GM19025 (cell line): Measurements from ENCODE around the gene TMEM182.

ENCODE experiments used
- ATAC-seq: cut with Tn5 transposase; IDR thresholded peaks from one replicate; pipeline ENCODE4 v1.9.1; 2021; ENCODE audit warnings: mild to moderate bottlenecking, low read depth, moderate library complexity; ENCODE audit not compliant: unreplicated experiment

The TMEM182 gene

DNA sequence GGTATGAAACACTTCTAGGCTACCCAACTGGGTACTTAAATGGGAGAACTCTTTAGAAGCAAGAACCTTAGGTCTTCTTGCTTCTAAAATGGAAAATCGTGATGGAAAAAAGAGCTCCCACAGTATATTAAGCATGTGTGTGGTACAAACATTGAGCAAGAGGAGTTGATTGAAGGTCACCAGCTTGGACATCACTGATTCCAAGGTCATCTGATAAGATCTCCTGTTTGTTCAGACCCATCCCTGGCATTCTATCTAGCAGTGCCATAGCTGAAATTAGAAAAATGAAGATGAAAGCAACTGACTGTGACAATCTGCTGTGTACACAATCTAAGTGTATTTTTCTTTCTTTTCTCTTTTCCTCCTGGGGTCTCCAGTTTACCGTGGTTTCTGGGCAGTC lies 35.7 kb downstream of the TMEM182 start:
- no peak for ATAC-seq

GRCh38 chr2:102798181-102798580 lies 36.4 kb downstream of the TMEM182 start:
- ATAC-seq: no peak

GRCh38 chr2:102801098-102801718 lies 39.4 kb downstream of the TMEM182 start:
- no peak for ATAC-seq

- no peak for ATAC-seq
Measured at GRCh38 chr2:102801858-102802699, 40.2 kb downstream of the TMEM182 start.

GRCh38 chr2:102803041-102803896 lies 41.4 kb downstream of the TMEM182 start:
- no peak for ATAC-seq

- no peak for ATAC-seq
Measured at GRCh38 chr2:102803897-102804217, 42.0 kb downstream of the TMEM182 start.

GRCh38 chr2:102806250-102806837 lies 44.5 kb downstream of the TMEM182 start:
- peak; percentile 70 for ATAC-seq

GRCh38 chr2:102809291-102810189 lies 47.7 kb downstream of the TMEM182 start:
- ATAC-seq: no peak

DNA sequence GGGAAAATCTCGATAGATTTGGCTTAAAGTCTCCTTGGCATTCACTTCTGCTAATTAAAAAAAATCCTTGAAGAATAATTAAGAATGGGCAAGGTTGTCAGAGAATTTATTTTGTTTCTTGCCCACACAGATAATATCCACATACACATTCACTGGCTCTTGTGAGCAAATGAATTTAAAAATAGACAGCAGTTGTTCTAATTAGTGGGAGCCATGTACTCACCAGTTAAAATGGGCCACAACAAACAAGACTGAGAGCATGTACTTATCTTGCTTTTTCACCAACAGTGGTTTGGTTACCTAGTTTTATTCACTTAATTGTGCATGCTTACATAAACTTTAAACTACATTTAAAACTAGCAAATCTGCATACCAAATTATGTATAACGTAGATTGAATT lies 53.5 kb downstream of the TMEM182 start:
- ATAC-seq: no peak

- no peak for ATAC-seq
Measured at GRCh38 chr2:102826904-102827303, 65.1 kb downstream of the TMEM182 start.

- no peak for ATAC-seq
Measured at GRCh38 chr2:102832789-102833188, 71.0 kb downstream of the TMEM182 start.

DNA sequence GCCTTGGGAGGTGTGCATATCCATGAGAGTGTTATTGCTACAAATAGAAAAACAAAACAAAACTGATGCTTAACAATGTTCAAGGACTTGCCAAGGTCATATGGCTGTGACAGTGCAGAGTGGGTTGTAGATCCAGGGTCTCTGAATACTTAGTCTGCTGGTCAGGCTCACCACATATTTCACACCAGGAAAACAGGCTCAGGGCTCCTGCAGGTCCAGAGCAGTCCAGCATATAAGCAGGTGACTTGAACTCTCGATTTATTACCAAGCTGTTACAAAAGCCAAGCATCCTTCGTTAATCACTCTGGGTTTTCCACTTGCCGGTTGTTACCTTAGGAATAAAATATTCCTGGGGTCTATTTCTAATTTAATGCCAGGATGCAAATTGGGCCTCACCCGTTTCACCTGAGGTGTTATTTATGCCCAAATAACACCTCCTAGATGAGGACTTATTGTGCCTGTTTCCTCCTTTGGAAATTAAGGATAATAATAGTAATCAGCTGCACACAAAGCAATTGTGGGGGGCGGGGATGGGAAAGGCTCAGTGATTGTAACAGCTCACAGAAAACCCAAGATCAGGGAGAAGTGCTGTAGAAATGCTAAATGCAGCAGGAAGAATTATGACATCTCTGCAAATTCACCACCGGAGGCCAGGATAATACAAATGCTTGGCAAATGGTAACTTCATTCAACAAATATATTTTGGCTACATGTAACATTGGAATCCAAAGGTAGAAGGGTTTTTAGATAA lies 72.9 kb downstream of the TMEM182 start:
- ATAC-seq: no peak

DNA sequence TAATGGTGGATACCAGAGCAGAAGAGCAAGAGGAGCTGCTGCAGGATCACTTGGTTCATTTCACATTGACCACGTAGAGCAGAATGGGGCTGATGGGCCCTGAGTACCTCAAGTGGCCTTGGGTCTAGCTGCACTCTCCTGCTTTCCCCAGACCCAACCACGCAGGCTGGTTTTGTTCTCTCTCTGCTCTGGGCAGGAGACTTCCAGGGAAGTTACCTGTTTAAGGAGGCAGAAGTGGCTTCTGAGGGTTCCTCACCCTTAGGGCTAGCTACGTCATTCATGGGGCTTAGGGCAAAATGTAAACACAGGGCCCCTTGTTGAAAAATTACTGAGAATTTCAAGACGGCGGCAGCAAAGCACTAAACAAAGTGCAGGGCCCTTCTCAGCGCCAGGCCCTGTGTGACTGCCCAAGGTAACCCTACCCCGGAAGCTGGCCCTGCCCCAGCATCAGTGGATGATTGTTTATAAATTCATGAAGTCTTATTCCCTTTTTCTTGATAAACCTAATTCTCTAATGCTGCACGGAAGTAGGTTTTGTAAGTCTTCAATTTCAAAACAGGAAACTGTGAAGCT lies 75.9 kb downstream of the TMEM182 start:
- no peak for ATAC-seq

DNA sequence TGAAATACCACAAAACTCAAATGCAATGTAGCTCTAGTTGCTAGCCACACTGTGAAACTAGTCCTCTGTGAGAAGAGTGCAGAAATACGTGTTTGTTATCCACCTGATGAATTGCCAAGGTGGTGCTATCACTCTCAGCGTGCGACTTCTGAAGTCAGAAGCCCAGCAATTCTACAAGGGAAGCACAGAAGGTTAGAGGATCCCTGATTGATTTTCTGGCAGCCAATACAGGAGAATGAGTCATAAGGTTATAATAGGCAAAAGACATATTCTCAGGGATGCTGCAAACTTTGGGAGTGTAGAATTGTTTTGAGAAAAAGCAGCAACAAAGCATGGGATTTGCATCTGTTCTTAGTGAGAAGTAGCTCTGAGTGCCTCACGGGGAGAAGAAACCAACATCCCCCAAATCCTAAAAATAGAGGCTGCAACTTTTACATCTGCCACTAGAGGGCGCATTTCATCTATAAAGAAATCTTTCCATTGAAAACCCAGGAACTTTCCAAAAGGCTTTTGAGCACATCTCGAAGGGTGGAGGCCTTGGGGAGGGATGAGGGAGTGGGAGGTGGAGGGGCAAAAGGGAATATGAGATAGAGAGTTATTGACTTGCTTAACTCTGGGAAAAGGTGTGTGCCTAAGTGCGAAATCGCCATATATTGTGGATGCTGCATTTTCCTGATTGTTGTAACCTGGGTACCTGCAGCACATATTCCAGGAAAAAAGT lies 78.0 kb downstream of the TMEM182 start:
- no peak for ATAC-seq

- peak; percentile 69 for ATAC-seq
Measured at GRCh38 chr2:102841107-102841840, 79.4 kb downstream of the TMEM182 start.

DNA sequence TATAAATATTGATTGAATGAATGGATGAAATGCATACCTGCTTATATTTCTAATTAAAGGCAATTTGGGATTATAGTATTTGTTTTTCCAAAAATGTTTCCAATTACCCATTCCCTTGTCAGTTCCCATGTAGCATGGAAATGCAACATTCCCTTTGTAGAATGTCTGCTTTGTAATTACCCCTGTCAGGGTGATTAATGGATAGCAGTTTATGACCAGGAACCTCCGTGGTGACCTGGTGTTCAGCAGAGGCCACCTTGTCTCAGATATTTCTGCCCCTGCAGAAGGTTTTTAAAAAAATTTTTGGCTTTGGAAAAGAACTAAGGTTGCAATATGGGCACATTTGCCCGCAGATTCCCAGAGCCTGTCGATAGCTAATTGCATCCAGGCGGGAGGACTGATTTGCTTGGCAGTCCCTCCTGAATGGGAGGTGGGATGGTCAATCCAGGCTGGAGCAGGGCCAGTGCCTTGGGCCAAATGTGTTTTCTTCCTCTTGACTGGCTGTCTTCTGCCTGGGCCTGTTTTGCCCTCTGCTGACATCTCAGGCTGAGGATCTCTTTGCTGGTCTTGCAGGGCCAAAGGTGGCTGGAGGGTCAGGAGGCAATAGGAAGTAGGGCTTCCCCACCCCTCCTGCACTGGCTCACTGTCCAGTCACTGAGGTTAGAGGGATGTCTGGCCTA lies 82.1 kb downstream of the TMEM182 start:
- ATAC-seq: no peak

DNA sequence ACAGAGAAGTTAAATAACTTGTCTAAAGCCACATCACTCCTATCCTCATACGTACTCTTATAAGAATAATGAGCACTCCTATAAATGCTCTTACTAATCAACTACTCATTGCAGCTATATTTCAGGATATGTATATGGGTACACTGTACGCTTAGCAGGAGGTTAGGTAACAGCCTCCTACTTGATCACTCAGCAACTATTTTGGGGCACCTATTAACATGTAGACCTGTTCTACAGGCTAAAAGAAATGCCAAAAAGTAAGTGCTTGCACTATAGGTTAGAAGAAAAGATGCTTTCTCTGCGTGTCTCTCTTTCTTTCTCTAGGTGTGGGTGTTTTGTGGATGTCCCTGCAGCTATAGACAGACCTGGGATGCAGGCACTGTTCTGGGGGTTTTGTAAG lies 83.1 kb downstream of the TMEM182 start:
- ATAC-seq: no peak
